Astrocyte of the spinal cord (primary cell): Measurements from ENCODE around the gene CDK19.
"Not testable (repeated sequence)": the region's sequence is repeated elsewhere in the genome, so short reads cannot be mapped to it uniquely, and the experiment has no call there.

Experiments
- DNase-seq: peaks from one replicate; pipeline ENCODE4 v3.0.0; 2011; ENCODE audit warnings: low read depth, low spot score
- H3K4me3 ChIP-seq: 2 replicates; pipeline ENCODE4 v1.5.1; 2011; ENCODE audit warnings: low read depth, mild to moderate bottlenecking, low read length, moderate library complexity
- in situ Hi-C: cut with HindIII; loops from 2 replicates; pipeline ENCODE4 v1.10.0; 2017; ENCODE audit warnings: low sequenced_read_pairs
- TF ChIP-seq, protein P1 (sequence below): IDR thresholded peaks from 2 replicates; pipeline ENCODE4 v1.5.1; 2012; ENCODE audit warnings: low read depth, mild to moderate bottlenecking, low read length, inconsistent platforms

CDK19 gene

DNA sequence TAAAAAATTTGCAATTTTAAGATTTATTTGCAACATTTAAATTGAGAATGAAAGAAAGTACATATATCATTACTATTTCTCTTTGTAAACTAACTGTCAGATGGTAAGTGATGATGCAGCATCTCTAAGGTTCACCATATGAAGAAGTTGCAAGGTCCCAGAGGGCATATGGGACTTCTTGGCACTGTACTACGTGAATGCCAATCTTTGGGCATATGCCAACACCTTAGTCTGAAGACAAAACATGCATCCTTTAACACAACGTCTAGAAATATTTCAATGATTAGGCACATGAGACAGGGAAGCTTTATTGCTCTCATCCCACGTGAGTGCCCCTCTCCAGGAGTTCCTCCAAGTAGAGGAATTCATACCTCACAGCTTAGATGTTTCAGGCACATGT is 66.8 kb downstream of the CDK19 start:
- DNase-seq, result no peak
- H3K4me3 ChIP-seq, result no peak overlapping the region
- in situ Hi-C loops, result no loop called here
- TF ChIP-seq, protein P1, sequence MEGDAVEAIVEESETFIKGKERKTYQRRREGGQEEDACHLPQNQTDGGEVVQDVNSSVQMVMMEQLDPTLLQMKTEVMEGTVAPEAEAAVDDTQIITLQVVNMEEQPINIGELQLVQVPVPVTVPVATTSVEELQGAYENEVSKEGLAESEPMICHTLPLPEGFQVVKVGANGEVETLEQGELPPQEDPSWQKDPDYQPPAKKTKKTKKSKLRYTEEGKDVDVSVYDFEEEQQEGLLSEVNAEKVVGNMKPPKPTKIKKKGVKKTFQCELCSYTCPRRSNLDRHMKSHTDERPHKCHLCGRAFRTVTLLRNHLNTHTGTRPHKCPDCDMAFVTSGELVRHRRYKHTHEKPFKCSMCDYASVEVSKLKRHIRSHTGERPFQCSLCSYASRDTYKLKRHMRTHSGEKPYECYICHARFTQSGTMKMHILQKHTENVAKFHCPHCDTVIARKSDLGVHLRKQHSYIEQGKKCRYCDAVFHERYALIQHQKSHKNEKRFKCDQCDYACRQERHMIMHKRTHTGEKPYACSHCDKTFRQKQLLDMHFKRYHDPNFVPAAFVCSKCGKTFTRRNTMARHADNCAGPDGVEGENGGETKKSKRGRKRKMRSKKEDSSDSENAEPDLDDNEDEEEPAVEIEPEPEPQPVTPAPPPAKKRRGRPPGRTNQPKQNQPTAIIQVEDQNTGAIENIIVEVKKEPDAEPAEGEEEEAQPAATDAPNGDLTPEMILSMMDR, result no peak

DNA sequence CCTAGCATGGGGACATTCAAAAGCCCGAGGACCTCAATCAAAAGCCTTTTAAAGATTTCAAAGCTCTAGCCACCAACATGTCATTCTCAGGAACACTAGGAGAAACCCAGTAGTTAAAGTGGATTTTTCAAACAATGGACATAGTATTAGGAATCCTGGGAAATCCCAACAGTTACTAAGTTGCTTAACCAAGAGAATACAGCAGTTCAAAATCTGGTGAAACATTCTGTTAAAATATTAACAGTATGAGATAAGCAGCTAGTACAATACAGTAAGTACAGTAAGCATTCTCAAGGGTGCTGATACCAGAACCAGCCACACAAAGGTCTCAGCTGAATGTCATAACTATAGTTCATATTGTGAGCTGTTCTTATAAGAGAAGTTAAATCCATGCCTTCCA is 68.6 kb downstream of the CDK19 start:
- in situ Hi-C loops, result no loop called here
- DNase-seq, result no peak
- no peak overlapping the region for H3K4me3 ChIP-seq
- TF ChIP-seq, protein P1, result no peak

DNA sequence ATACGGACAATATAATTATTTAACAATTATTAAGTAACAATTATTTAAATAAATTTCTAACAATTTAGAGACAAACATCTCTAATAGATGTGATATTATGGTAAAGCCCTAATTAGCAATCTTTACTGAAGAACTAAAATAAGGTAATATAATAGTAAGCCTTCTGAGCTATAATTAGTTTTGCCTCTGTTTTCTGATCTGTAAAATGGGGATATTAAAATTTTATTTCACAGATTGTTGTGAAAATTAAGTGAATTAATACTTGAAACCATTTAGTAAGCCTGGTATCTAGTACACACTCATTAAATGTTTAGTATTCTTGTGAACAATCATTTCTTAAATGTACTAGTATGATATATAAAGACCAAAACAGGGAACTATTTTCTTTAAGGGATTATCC is 70.3 kb downstream of the CDK19 start:
- DNase-seq, result no peak
- in situ Hi-C loops, result no loop called here
- TF ChIP-seq, protein P1, result no peak
- no peak overlapping the region for H3K4me3 ChIP-seq

DNA sequence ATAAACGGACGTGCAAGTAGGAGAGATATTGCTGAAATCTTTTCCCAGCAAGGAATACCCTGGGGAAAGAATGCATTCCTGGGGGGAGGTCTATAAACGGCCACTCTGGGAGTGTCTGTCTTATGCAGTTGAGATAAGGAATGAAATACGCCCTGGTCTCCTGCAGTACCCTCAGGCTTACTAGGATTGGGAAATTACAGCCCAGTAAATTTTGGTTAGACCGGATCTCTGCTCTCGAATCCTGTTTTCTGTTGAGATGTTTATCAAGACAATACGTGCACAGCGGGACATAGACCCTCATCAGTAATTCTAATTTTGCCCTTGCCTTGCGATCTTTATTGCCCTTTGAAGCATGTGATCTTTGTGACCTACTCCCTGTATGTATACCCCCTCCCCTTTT is 72.7 kb downstream of the CDK19 start:
- DNase-seq, H3K4me3 ChIP-seq, in situ Hi-C loops: not testable (repeated sequence)

DNA sequence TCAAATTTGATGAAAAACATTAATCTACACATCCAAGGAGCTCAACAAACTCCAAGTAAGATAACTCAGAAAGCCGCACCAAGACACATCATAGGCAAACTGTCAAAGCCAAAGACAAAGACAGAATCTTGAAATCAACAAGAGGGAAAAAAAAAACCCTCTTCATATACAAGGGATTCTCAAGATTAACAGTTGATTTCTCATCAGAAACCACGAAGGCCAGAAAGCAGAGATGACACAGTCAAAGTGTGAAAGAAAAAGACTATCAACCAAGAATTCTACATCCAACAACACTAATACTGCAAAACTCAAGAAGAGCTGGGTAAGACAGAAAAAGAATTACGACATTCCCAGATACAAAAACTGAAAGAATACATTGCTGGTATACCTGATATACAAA is 73.8 kb downstream of the CDK19 start:
- in situ Hi-C loops, result no loop called here
- TF ChIP-seq, protein P1, result no peak
- H3K4me3 ChIP-seq, result no peak overlapping the region
- DNase-seq, result no peak

DNA sequence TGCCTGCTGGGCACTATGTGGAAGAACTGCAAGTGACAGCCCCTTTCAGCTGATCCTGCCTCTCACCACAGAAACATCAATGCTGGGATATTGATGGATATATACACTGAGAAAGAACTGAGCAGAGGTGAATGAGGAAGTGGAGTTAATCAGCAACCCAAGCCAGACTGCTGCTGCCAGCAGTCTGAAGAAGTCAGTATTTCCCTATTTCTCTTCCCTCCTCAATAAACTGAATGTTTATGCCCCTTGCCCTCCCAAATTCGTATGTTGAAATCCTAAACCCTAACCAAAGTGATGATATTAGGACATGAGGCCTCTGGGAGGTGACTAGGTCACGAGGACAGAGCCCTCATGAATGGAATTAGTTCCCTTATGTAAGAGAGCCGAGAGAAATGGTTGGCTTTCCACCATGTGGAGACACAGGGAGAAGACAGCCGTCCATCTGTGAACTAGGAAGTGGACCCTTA is 76.3 kb downstream of the CDK19 start:
- no peak for DNase-seq
- no peak overlapping the region for H3K4me3 ChIP-seq
- in situ Hi-C loops, result no loop called here
- TF ChIP-seq, protein P1, result no peak

DNA sequence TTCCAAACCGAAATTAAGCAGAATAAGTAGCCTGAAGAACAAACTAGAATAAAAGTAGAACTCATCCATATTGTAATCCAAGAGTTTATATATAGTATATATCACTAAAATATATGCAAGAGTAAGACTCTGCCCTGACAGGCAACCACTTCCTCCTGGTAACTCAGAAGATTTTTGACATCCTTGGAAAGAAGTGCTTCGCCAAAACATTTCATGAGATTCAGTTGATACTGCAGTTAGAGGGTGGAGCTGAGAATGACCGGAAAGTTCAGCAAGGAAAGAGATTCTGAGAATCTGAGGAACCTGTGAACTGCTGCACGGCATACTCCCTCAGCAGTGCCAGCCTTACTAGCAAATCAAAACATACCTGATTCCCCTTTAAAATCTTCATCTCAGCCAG is 79.6 kb downstream of the CDK19 start:
- TF ChIP-seq, protein P1, result no peak
- in situ Hi-C loops, result no loop called here
- DNase-seq, result no peak
- H3K4me3 ChIP-seq, result no peak overlapping the region
